HepG2 (cell line): ENCODE data around the gene ZNF341. TPM values are rescaled to one million over a fixed set of nuclear protein-coding genes. Genes with fewer than 3 reads are reported as not detected.

Experiments
- DR1 ChIP-seq: sonication (generic); formaldehyde crosslinking; IDR thresholded peaks from 2 replicates; pipeline ENCODE4 v1.8.0; 2021; ENCODE audit warnings: mild to moderate bottlenecking, missing genetic modification reagents, inconsistent platforms
- FOSL1 ChIP-seq: sonication (generic); formaldehyde crosslinking; IDR thresholded peaks from 2 replicates; pipeline ENCODE4 v1.9.0; 2021; ENCODE audit warnings: missing genetic modification reagents, borderline replicate concordance
- KLF9 ChIP-seq: IDR thresholded peaks from 2 replicates; pipeline ENCODE4 v1.6.1; 2016; ENCODE audit warnings: low read depth
- MEIS2 ChIP-seq: sonication (generic); formaldehyde crosslinking; IDR thresholded peaks from 2 replicates; pipeline ENCODE4 v1.9.0; 2021; ENCODE audit warnings: mild to moderate bottlenecking, missing genetic modification reagents
- NAIF1 ChIP-seq: sonication (generic); formaldehyde crosslinking; IDR thresholded peaks from 2 replicates; pipeline ENCODE4 v1.5.0; 2020; ENCODE audit warnings: mild to moderate bottlenecking, missing genetic modification reagents, borderline replicate concordance
- ZNF34 ChIP-seq: sonication (generic); formaldehyde crosslinking; IDR thresholded peaks from 2 replicates; pipeline ENCODE4 v1.4.0; 2020; ENCODE audit warnings: mild to moderate bottlenecking, missing genetic modification reagents, borderline replicate concordance
- ZNF549 ChIP-seq: sonication (generic); formaldehyde crosslinking; IDR thresholded peaks from 2 replicates; pipeline ENCODE4 v1.5.0; 2020; ENCODE audit warnings: missing genetic modification reagents
- ZSCAN21 ChIP-seq: sonication (generic); formaldehyde crosslinking; IDR thresholded peaks from 2 replicates; pipeline ENCODE4 v1.8.0; 2022; ENCODE audit warnings: mild to moderate bottlenecking, missing genetic modification reagents, moderate library complexity, borderline replicate concordance
- polyA plus RNA-seq, 8 experiments: library from polyadenylated mRNA; depleted of rRNA in 3 of 8; stranded (reverse) in 7 of 8; unstranded in 1 of 8; fragments of >200 nt; fragmentation: Illumina TruSeq in 4 of 8; extraction: Trizol in 4 of 8; gene quantifications; 2 replicates each; pipeline versions ENCODE4 v1.2.1 to v1.2.3, GENCODE V29; 2011 to 2016; ENCODE audit warnings: low read depth in 4 of 8, missing spikeins in 1 of 8, mixed read lengths in 1 of 8; ENCODE audit not compliant: insufficient read depth in 1 of 8
- total RNA-seq, 5 experiments: library from RNA; depleted of rRNA; stranded (reverse); fragments of >200 nt; fragmentation: Illumina TruSeq; extraction: Trizol; gene quantifications; 2 replicates each; pipeline ENCODE4 v1.2.3, GENCODE V29; 2016; ENCODE audit warnings: low read depth in 1 of 5
- TF ChIP-seq, protein P1 (sequence below): sonication (generic); formaldehyde crosslinking; IDR thresholded peaks from 2 replicates; pipeline ENCODE4 v1.5.1; 2020; ENCODE audit warnings: missing genetic modification reagents, mild to moderate bottlenecking, borderline replicate concordance
- TF ChIP-seq, protein P2 (sequence below): sonication (generic); formaldehyde crosslinking; IDR thresholded peaks from 2 replicates; pipeline ENCODE4 v1.5.1; 2020; ENCODE audit warnings: missing genetic modification reagents, mild to moderate bottlenecking, borderline replicate concordance
- TF ChIP-seq, protein P3 (sequence below): sonication (generic); formaldehyde crosslinking; IDR thresholded peaks from 2 replicates; pipeline ENCODE4 v1.5.0; 2020; ENCODE audit warnings: mild to moderate bottlenecking, missing genetic modification reagents, moderate library complexity
- TF ChIP-seq, protein P4 (sequence below): sonication (generic); formaldehyde crosslinking; IDR thresholded peaks from 2 replicates; pipeline ENCODE4 v1.9.0; 2021; ENCODE audit warnings: missing genetic modification reagents, borderline replicate concordance
- TF ChIP-seq, protein P5 (sequence below): sonication (generic); formaldehyde crosslinking; IDR thresholded peaks from 2 replicates; pipeline ENCODE4 v1.9.0; 2022; ENCODE audit warnings: low read depth, missing genetic modification reagents

Gene ZNF341
- total and polyA plus RNA-seq, 2 of the 13 experiments (the other 11 are each of a cell fraction or from before 2014, with no cell fraction given), result 1.1 to 2.2 TPM

DNA sequence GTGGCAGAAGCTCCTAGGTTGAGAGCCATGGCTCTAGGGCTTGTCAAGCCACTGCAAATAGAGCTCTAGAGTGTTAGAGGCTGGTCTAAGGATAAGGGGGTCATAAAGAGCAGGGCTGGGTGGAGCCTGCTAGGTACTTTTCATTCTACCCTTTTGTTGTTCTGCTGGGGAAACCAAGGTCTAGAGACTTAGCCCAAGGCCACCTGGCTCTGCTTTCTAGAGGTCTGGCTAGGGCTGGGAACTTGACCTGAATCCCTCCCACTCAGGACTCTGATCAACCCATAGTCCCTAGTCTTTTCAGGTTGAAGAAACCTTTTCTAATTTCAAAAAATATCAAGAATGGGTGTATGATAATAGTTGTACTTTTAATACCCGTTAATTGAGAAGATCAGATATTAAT is 93.1 kb downstream of the ZNF341 start (continued):
- TF ChIP-seq ZNF34 (CRISPR knock-in tag) (0 out of 2 replicates have a peak, but pooled peaks have one; percentile 26), FOSL1 (CRISPR knock-in tag) (no peak), NAIF1 (CRISPR knock-in tag) (0 out of 2 replicates have a peak, but pooled peaks have one; percentile 5), KLF9 (CRISPR knock-in tag) (no peak), MEIS2 (CRISPR knock-in tag) (no peak), DR1 (CRISPR knock-in tag) (no peak), ZNF549 (CRISPR knock-in tag) (no peak), ZSCAN21 (CRISPR knock-in tag) (no peak)
- TF ChIP-seq, protein P1, sequence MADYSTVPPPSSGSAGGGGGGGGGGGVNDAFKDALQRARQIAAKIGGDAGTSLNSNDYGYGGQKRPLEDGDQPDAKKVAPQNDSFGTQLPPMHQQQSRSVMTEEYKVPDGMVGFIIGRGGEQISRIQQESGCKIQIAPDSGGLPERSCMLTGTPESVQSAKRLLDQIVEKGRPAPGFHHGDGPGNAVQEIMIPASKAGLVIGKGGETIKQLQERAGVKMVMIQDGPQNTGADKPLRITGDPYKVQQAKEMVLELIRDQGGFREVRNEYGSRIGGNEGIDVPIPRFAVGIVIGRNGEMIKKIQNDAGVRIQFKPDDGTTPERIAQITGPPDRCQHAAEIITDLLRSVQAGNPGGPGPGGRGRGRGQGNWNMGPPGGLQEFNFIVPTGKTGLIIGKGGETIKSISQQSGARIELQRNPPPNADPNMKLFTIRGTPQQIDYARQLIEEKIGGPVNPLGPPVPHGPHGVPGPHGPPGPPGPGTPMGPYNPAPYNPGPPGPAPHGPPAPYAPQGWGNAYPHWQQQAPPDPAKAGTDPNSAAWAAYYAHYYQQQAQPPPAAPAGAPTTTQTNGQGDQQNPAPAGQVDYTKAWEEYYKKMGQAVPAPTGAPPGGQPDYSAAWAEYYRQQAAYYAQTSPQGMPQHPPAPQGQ, result no peak
- TF ChIP-seq, protein P2, sequence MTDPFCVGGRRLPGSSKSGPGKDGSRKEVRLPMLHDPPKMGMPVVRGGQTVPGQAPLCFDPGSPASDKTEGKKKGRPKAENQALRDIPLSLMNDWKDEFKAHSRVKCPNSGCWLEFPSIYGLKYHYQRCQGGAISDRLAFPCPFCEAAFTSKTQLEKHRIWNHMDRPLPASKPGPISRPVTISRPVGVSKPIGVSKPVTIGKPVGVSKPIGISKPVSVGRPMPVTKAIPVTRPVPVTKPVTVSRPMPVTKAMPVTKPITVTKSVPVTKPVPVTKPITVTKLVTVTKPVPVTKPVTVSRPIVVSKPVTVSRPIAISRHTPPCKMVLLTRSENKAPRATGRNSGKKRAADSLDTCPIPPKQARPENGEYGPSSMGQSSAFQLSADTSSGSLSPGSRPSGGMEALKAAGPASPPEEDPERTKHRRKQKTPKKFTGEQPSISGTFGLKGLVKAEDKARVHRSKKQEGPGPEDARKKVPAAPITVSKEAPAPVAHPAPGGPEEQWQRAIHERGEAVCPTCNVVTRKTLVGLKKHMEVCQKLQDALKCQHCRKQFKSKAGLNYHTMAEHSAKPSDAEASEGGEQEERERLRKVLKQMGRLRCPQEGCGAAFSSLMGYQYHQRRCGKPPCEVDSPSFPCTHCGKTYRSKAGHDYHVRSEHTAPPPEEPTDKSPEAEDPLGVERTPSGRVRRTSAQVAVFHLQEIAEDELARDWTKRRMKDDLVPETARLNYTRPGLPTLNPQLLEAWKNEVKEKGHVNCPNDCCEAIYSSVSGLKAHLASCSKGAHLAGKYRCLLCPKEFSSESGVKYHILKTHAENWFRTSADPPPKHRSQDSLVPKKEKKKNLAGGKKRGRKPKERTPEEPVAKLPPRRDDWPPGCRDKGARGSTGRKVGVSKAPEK (CRISPR knock-in tag), result no peak
- TF ChIP-seq, protein P3, sequence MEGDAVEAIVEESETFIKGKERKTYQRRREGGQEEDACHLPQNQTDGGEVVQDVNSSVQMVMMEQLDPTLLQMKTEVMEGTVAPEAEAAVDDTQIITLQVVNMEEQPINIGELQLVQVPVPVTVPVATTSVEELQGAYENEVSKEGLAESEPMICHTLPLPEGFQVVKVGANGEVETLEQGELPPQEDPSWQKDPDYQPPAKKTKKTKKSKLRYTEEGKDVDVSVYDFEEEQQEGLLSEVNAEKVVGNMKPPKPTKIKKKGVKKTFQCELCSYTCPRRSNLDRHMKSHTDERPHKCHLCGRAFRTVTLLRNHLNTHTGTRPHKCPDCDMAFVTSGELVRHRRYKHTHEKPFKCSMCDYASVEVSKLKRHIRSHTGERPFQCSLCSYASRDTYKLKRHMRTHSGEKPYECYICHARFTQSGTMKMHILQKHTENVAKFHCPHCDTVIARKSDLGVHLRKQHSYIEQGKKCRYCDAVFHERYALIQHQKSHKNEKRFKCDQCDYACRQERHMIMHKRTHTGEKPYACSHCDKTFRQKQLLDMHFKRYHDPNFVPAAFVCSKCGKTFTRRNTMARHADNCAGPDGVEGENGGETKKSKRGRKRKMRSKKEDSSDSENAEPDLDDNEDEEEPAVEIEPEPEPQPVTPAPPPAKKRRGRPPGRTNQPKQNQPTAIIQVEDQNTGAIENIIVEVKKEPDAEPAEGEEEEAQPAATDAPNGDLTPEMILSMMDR (CRISPR knock-in tag), result no peak
- TF ChIP-seq, protein P4, sequence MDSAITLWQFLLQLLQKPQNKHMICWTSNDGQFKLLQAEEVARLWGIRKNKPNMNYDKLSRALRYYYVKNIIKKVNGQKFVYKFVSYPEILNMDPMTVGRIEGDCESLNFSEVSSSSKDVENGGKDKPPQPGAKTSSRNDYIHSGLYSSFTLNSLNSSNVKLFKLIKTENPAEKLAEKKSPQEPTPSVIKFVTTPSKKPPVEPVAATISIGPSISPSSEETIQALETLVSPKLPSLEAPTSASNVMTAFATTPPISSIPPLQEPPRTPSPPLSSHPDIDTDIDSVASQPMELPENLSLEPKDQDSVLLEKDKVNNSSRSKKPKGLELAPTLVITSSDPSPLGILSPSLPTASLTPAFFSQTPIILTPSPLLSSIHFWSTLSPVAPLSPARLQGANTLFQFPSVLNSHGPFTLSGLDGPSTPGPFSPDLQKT, result no peak
- TF ChIP-seq, protein P5, sequence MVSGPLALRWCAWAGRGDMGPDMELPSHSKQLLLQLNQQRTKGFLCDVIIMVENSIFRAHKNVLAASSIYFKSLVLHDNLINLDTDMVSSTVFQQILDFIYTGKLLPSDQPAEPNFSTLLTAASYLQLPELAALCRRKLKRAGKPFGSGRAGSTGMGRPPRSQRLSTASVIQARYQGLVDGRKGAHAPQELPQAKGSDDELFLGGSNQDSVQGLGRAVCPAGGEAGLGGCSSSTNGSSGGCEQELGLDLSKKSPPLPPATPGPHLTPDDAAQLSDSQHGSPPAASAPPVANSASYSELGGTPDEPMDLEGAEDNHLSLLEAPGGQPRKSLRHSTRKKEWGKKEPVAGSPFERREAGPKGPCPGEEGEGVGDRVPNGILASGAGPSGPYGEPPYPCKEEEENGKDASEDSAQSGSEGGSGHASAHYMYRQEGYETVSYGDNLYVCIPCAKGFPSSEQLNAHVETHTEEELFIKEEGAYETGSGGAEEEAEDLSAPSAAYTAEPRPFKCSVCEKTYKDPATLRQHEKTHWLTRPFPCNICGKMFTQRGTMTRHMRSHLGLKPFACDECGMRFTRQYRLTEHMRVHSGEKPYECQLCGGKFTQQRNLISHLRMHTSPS (CRISPR knock-in tag), result 0 out of 2 replicates have a peak, but pooled peaks have one; percentile 1
